Measurements from ENCODE around the gene PHF2. TPM values are rescaled to one million over a fixed set of nuclear protein-coding genes. Genes with fewer than 3 reads are reported as not detected.

The PHF2 gene
- total and polyA plus RNA-seq, 2 experiments from 2014 or later, result 4.6 to 16.5 TPM

DNA sequence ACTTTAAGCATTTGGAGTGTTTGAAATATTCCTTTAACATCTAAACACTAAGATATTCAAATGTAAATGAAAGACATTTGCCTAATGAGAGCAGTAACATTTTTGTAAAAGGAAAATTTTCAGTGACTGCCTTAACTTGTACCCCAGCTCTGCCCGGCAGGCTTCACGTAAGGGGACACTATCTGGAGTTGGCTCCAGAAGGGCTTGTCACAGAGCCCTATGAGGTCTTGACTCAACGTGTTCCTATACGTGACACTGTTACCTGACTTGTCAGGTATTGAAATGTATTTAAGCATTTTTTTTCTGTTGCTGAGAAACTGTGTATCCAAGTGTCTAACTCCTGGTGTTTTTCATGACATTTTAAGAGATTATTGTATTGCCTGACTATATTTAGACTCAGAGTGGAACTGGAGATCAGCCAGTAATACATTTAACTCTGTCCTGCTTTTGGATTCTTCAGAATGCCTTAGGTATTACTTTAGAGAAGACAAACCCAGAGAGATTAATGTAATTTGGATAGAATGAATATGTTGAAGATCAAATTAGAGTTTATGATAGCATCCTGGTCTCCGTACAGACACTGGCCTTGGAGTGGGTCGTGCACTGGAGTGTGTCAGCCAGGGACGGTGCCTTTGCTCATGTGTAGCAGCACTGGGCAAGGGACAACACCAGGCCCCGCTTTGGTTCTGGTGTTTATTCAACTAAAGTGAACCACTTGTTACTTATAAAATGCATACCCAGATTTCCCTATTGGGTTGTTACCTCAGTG lies 34.6 kb upstream of the PHF2 start:
- WGBS, 2 experiments (ENCODE audit: low coverage in 1 of 2, low lambda C conversion rate in 2 of 2, missing lambda C conversion rate in 2 of 2), result 89 to 90% methylated on average over 8 of the region's 8 CpGs
- H3K4me2 ChIP-seq (ENCODE audit: unreplicated experiment), result no peak overlapping the region
- no peaks in the 10 kb centered on the region for H3K9me3 ChIP-seq (ENCODE audit: low read depth)
- DNase-seq, result no peak
- no peaks in the 10 kb centered on the region for H3K4me1 ChIP-seq (ENCODE audit: insufficient read depth)
- in situ Hi-C loops (cut with MboI), result no loop called here
- peaks cover 4% of the 10 kb centered on the region; the same call in 1 of the 2 replicates for H3F3A ChIP-seq (ENCODE audit: insufficient read depth)
- no peak for TF ChIP-seq EZH2phosphoT487 (IDR thresholded peaks at IDR 0.05; ENCODE audit: insufficient read depth, low read depth)
- TF ChIP-seq EZH2 (IDR thresholded peaks at IDR 0.05; ENCODE audit: insufficient read depth, poor library complexity, severe bottlenecking), result no peak
- H4K20me1 ChIP-seq (ENCODE audit: insufficient read depth), result no peaks in the 10 kb centered on the region
- no peak overlapping the region for H3K9ac ChIP-seq
- H3K4me3 ChIP-seq, result no peak overlapping the region
- H3K36me3 ChIP-seq (ENCODE audit: low read depth), result peaks cover 21% of the 10 kb centered on the region; the same call in 1 of the 2 replicates
- H3K27me3 ChIP-seq (replicated peaks; ENCODE audit: insufficient read depth), result no peaks in the 10 kb centered on the region
- no peak overlapping the region for H2AFZ ChIP-seq
- peaks cover 57% of the 10 kb centered on the region for H3K79me2 ChIP-seq (ENCODE audit: insufficient read depth)
- H3K9me2 ChIP-seq (ENCODE audit: insufficient read depth), result no peaks in the 10 kb centered on the region
- no peak overlapping the region for H3K27ac ChIP-seq

DNA sequence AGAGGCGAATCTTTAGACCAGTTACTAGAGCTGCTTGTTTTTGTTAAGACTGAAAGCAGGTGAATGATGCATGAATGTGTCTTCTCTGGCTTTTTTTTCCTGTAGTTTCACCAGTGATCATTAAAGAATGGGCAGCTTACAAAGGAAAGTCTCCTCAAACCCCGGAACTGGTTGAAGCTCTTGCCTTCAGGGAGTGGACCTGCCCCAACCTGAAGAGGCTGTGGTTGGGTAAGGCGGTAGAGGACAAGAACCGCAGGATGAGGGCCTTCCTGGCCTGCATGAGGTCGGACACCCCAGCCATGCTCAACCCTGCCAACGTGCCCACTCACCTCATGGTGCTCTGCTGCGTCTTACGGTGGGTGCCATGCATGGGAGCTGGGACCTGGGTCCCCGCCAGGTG lies 33.3 kb upstream of the PHF2 start:
- H4K20me1 ChIP-seq (ENCODE audit: insufficient read depth), result no peaks in the 10 kb centered on the region
- TF ChIP-seq EZH2 (IDR thresholded peaks at IDR 0.05; ENCODE audit: insufficient read depth, poor library complexity, severe bottlenecking) (no peak), EZH2phosphoT487 (IDR thresholded peaks at IDR 0.05; ENCODE audit: insufficient read depth, low read depth) (no peak)
- 95 to 97% methylated on average over 9 of the region's 9 CpGs for WGBS, 2 experiments (ENCODE audit: low coverage in 1 of 2, low lambda C conversion rate in 2 of 2, missing lambda C conversion rate in 2 of 2)
- H3K36me3 ChIP-seq (ENCODE audit: low read depth), result peaks cover 16% of the 10 kb centered on the region; the same call in 1 of the 2 replicates
- H3K4me1 ChIP-seq (ENCODE audit: insufficient read depth), result no peaks in the 10 kb centered on the region
- peaks cover 63% of the 10 kb centered on the region for H3K79me2 ChIP-seq (ENCODE audit: insufficient read depth)
- H3K9ac ChIP-seq, result no peak overlapping the region
- in situ Hi-C loops (cut with MboI), result no loop called here
- H3K27me3 ChIP-seq (replicated peaks; ENCODE audit: insufficient read depth), result no peaks in the 10 kb centered on the region
- no peak overlapping the region for H3K4me2 ChIP-seq (ENCODE audit: unreplicated experiment)
- H3K4me3 ChIP-seq, result no peak overlapping the region
- no peak overlapping the region for H2AFZ ChIP-seq
- H3K9me2 ChIP-seq (ENCODE audit: insufficient read depth), result no peaks in the 10 kb centered on the region
- H3F3A ChIP-seq (ENCODE audit: insufficient read depth), result no peaks in the 10 kb centered on the region
- no peak for DNase-seq
- H3K27ac ChIP-seq, result no peak overlapping the region
- H3K9me3 ChIP-seq (ENCODE audit: low read depth), result no peaks in the 10 kb centered on the region

DNA sequence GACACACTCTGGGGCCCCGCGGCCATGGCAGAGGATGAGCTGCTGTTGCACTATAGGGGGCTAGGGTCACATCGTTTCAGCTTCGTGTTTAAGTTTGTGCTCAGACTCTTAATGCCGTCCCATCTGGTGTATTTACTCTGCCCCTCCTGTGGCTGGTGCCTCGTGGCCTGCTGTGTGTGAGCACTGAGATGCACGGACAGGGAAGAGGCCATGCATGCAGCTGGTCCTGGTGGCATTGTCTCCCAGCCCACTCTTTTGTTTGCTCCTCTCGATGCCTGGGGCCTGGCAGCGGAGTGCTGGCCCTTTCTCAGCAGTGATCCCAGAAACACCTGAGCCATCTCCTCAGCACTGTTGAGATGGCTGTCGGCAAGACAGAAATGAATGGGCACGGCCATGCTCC lies 30.0 kb upstream of the PHF2 start:
- in situ Hi-C loops (cut with MboI), result no loop called here

DNA sequence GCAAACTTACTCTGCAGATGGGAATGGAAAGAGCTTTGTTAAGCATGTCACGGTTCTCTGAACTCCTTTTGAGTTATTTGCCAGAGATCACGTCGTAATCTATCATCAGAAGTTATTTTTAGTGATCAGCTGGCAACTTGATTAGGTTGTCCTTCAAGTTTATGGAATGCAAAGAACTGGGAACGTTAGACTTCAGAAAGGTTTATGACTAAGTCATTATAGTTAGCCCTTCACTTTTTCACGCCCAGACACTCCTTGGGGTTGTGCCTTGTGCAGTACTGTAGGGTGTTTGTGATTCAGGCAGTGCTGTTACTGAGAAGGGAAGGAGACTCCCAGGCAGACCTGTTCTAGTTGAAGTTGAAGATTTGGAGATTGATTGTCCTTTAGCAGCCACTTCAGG lies 26.8 kb upstream of the PHF2 start:
- no peak overlapping the region for H3K4me2 ChIP-seq (ENCODE audit: unreplicated experiment)
- no peaks in the 10 kb centered on the region for H4K20me1 ChIP-seq (ENCODE audit: insufficient read depth)
- H3K27me3 ChIP-seq (replicated peaks; ENCODE audit: insufficient read depth), result no peaks in the 10 kb centered on the region
- H3K4me1 ChIP-seq (ENCODE audit: insufficient read depth), result no peaks in the 10 kb centered on the region
- no peak overlapping the region for H2AFZ ChIP-seq
- no peak for DNase-seq
- peaks cover 30% of the 10 kb centered on the region for H3K36me3 ChIP-seq (ENCODE audit: low read depth)
- no peaks in the 10 kb centered on the region for H3K9me2 ChIP-seq (ENCODE audit: insufficient read depth)
- no peak overlapping the region for H3K9ac ChIP-seq
- H3F3A ChIP-seq (ENCODE audit: insufficient read depth), result no peaks in the 10 kb centered on the region
- H3K4me3 ChIP-seq, result no peak overlapping the region
- in situ Hi-C loops (cut with MboI), result loop anchor here (25.0 kb wide), 1 partner anchor 387 kb away; no protein-coding TSS in a partner anchor
- H3K27ac ChIP-seq, result no peak overlapping the region
- H3K9me3 ChIP-seq (ENCODE audit: low read depth), result no peaks in the 10 kb centered on the region
- 58 to 61% methylated on average over 5 of the region's 5 CpGs for WGBS, 2 experiments (ENCODE audit: low coverage in 1 of 2, low lambda C conversion rate in 2 of 2, missing lambda C conversion rate in 2 of 2)
- no peak for TF ChIP-seq EZH2phosphoT487 (IDR thresholded peaks at IDR 0.05; ENCODE audit: insufficient read depth, low read depth)
- TF ChIP-seq EZH2 (IDR thresholded peaks at IDR 0.05; ENCODE audit: insufficient read depth, poor library complexity, severe bottlenecking), result no peak
- peaks cover 28% of the 10 kb centered on the region for H3K79me2 ChIP-seq (ENCODE audit: insufficient read depth)

More for the DNA sequence above, 30.0 kb upstream of the PHF2 start:
- H3K4me2 ChIP-seq (ENCODE audit: unreplicated experiment), result no peak overlapping the region
- 98% methylated on average over 11 of the region's 11 CpGs for WGBS, 2 experiments (ENCODE audit: low coverage in 1 of 2, low lambda C conversion rate in 2 of 2, missing lambda C conversion rate in 2 of 2)
- H3K4me3 ChIP-seq, result no peak overlapping the region
- peaks cover 41% of the 10 kb centered on the region for H3K79me2 ChIP-seq (ENCODE audit: insufficient read depth)
- H2AFZ ChIP-seq, result no peak overlapping the region
- no peaks in the 10 kb centered on the region for H3K27me3 ChIP-seq (replicated peaks; ENCODE audit: insufficient read depth)
- H3K9me2 ChIP-seq (ENCODE audit: insufficient read depth), result no peaks in the 10 kb centered on the region
- H3K4me1 ChIP-seq (ENCODE audit: insufficient read depth), result no peaks in the 10 kb centered on the region
- peaks cover 19% of the 10 kb centered on the region for H3K36me3 ChIP-seq (ENCODE audit: low read depth)
- H3K9ac ChIP-seq, result no peak overlapping the region
- no peak for TF ChIP-seq EZH2 (IDR thresholded peaks at IDR 0.05; ENCODE audit: insufficient read depth, poor library complexity, severe bottlenecking)
- TF ChIP-seq EZH2phosphoT487 (IDR thresholded peaks at IDR 0.05; ENCODE audit: insufficient read depth, low read depth), result no peak
- H3K9me3 ChIP-seq (ENCODE audit: low read depth), result no peaks in the 10 kb centered on the region
- no peaks in the 10 kb centered on the region for H3F3A ChIP-seq (ENCODE audit: insufficient read depth)
- no peaks in the 10 kb centered on the region for H4K20me1 ChIP-seq (ENCODE audit: insufficient read depth)
- no peak overlapping the region for H3K27ac ChIP-seq
- no peak for DNase-seq
